T-cell (primary cell): ENCODE data around the gene MAPK8. TPM values are rescaled to one million over a fixed set of nuclear protein-coding genes. Genes with fewer than 3 reads are reported as not detected.

Source experiments
- ATAC-seq, 4 experiments: fragments of 200-7000 bp in 3 of 4; fragments of 150-1000 bp in 1 of 4; cut with Tn5 transposase; replicated peaks in 1 of 4; 1 replicate in 3 of 4; 2 replicates in 1 of 4; pipeline ENCODE4 v1.10.0; 2021; ENCODE audit warnings: moderate library complexity in 3 of 4, mild to moderate bottlenecking in 2 of 4, moderate number of reproducible peaks in 1 of 4
- CTCF ChIA-PET, 2 donors: fragments of 300-600 bp; sonication (Branson Sonifier 250); formaldehyde crosslinking; loops; one replicate each; lab custom pipeline; 2022; ENCODE audit warnings: antibody characterized with exemption in 2 of 2; lab: Charles Lee
- POLR2A ChIA-PET, 2 donors: fragments of 300-600 bp; sonication (Branson Sonifier 250); formaldehyde crosslinking; loops; one replicate each; lab custom pipeline; 2022; ENCODE audit warnings: antibody characterized with exemption in 2 of 2; lab: Charles Lee
- DNase-seq, 35 experiments: peaks; one replicate each; pipeline versions ENCODE4 v3.0.0 to v3.0.0-alpha.2; 2013 to 2023
- H3K27ac ChIP-seq: one replicate; pipeline ENCODE4 v1.5.1; 2013; ENCODE audit warnings: low read length
- H3K27me3 ChIP-seq, 2 experiments: replicated peaks in 1 of 2; 1 replicate in 1 of 2; 2 replicates in 1 of 2; pipeline versions ENCODE4 v1.6.1 to v1.7.0; 2013; ENCODE audit warnings: low read length in 1 of 2, mixed read lengths in 1 of 2; ENCODE audit not compliant: control insufficient read depth in 2 of 2, insufficient read depth in 2 of 2; ENCODE audit errors: extremely low read depth in 1 of 2
- H3K36me3 ChIP-seq, 2 donors: 1 replicate in 1 of 2; 2 replicates in 1 of 2; pipeline versions ENCODE4 v1.6.1 to v1.7.0; 2013; ENCODE audit warnings: low read length in 1 of 2; ENCODE audit not compliant: control insufficient read depth in 2 of 2, insufficient read depth in 1 of 2; ENCODE audit errors: extremely low read depth in 1 of 2
- H3K4me1 ChIP-seq, 2 experiments: 1 replicate in 1 of 2; 2 replicates in 1 of 2; pipeline versions ENCODE4 v1.6.1 to v1.7.0; 2013; ENCODE audit warnings: low read length in 2 of 2, mixed read lengths in 1 of 2; ENCODE audit not compliant: insufficient read depth in 2 of 2, control insufficient read depth in 1 of 2; ENCODE audit errors: extremely low read depth in 1 of 2
- H3K4me3 ChIP-seq, 2 donors: 1 replicate in 1 of 2; 2 replicates in 1 of 2; pipeline versions ENCODE4 v1.5.1 to v1.7.0; 2013; ENCODE audit warnings: mild to moderate bottlenecking in 2 of 2, low read length in 1 of 2, moderate library complexity in 1 of 2; ENCODE audit not compliant: control insufficient read depth in 1 of 2; ENCODE audit errors: extremely low read depth in 1 of 2
- H3K9me3 ChIP-seq: 2 replicates; pipeline ENCODE4 v1.7.0; 2013
- H3K27ac Mint-ChIP-seq, 2 donors: one replicate each; pipeline ENCODE4 v1.8.0; 2020 to 2021; ENCODE audit warnings: mild to moderate bottlenecking in 2 of 2, mixed read lengths in 2 of 2
- H3K27me3 Mint-ChIP-seq, 2 donors: one replicate each; pipeline ENCODE4 v1.8.0; 2021 to 2022; ENCODE audit warnings: mixed read lengths in 2 of 2
- H3K36me3 Mint-ChIP-seq: one replicate; pipeline ENCODE4 v1.8.0; 2021; ENCODE audit warnings: mixed read lengths
- H3K4me1 Mint-ChIP-seq, 3 donors: one replicate each; pipeline ENCODE4 v1.8.0; 2020 to 2022; ENCODE audit warnings: mixed read lengths in 3 of 3, mild to moderate bottlenecking in 1 of 3
- H3K4me3 Mint-ChIP-seq, 3 donors: one replicate each; pipeline ENCODE4 v1.8.0; 2020 to 2022; ENCODE audit warnings: mild to moderate bottlenecking in 3 of 3, mixed read lengths in 3 of 3, moderate library complexity in 3 of 3
- H3K9me3 Mint-ChIP-seq, 3 donors: one replicate each; pipeline ENCODE4 v1.8.0; 2020 to 2022; ENCODE audit warnings: mixed read lengths in 3 of 3
- WGBS: methylation state at CpG from one replicate; pipeline ENCODE4 v1.1.5; 2013; ENCODE audit warnings: missing lambda C conversion rate; ENCODE audit not compliant: insufficient coverage; 5-methylcytosine and 5-hydroxymethylcytosine counted together
- total RNA-seq, 35 experiments: library from RNA in 6 of 35; stranded (reverse) in 6 of 35; fragments of 120-200 nt in 1 of 35; gene quantifications; one replicate each; pipeline versions ENCODE4 v1.2.1 to v1.2.4 and lab custom pipeline; 2013 to 2026

The MAPK8 gene
- total RNA-seq, 5 donors from 2014 or later (not counting 1 experiment from before 2014, with no cell fraction given) = 35.7 to 49.7 (median 42.4) TPM

GRCh38 chr10:48406658-48407057 is 100.2 kb downstream of the MAPK8 start:
- no peaks in the 10 kb centered on the region for H3K27me3 ChIP-seq
- Mint-ChIP-seq H3K4me1 (no peaks in the 10 kb centered on the region), H3K27ac (no peak overlapping the region), H3K4me3 (no peak overlapping the region), H3K27me3 (no peaks in the 10 kb centered on the region), H3K9me3 (no peaks in the 10 kb centered on the region), H3K36me3 (peaks cover 15% of the 10 kb centered on the region)
- ATAC-seq (no peak), DNase-seq (no peak)
- CTCF ChIA-PET = no interaction called here
- H3K9me3 ChIP-seq = peaks cover 4% of the 10 kb centered on the region
- peaks cover 0 to 37% of the 10 kb centered on the region in 2 donors for H3K36me3 ChIP-seq
- no peak overlapping the region for H3K4me3 ChIP-seq
- WGBS = 88% methylated on average over 2 of the region's 4 CpGs
- H3K27ac ChIP-seq = no peak overlapping the region
- POLR2A ChIA-PET = no interaction called here
- no peaks in the 10 kb centered on the region for H3K4me1 ChIP-seq

DNA sequence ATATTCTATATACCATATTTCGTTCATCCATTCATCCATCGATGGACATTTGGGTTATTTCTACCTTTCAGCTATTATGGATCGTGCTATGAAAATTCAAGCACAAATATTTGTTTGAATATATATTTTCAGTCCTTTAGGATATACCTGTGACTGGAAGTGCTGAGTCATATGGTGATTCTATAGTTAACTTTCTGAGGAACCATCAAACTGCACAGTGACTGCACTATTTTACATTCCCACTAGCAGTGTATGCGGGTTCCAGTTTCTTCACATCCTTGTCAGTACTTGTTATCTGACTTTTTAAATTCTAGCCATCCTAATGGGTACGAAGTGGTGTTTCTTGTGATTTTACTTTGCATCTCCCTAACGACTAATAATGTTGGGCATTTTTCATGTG is 104.0 kb downstream of the MAPK8 start:
- WGBS = 100% methylated on average over 1 of the region's 6 CpGs
- Histone ChIP-seq H3K4me3 (no peak overlapping the region), H3K27ac (no peak overlapping the region), H3K4me1 (peaks cover 0 to 2% of the 10 kb centered on the region in 2 experiments), H3K36me3 (peaks cover 0 to 40% of the 10 kb centered on the region in 2 donors), H3K9me3 (peaks cover 4% of the 10 kb centered on the region), H3K27me3 (no peaks in the 10 kb centered on the region)
- Mint-ChIP-seq H3K27me3 (no peaks in the 10 kb centered on the region), H3K36me3 (peaks cover 39% of the 10 kb centered on the region), H3K4me1 (peaks cover 0 to 13% (median 0%) of the 10 kb centered on the region in 3 donors), H3K4me3 (no peak overlapping the region), H3K27ac (no peak overlapping the region), H3K9me3 (peaks cover 5 to 11% (median 11%) of the 10 kb centered on the region in 3 donors)
- DNase-seq (no peak), ATAC-seq (no peak)
- ChIA-PET POLR2A (no interaction called here), CTCF (no interaction called here)

GRCh38 chr10:48411510-48411909 is 105.0 kb downstream of the MAPK8 start:
- no peak overlapping the region for H3K27ac ChIP-seq
- ChIA-PET CTCF (no interaction called here), POLR2A (no interaction called here)
- no peak overlapping the region for H3K4me3 Mint-ChIP-seq
- H3K4me1 Mint-ChIP-seq = peaks cover 0 to 13% (median 0%) of the 10 kb centered on the region in 3 donors
- H3K9me3 ChIP-seq = peaks cover 4% of the 10 kb centered on the region
- DNase-seq (no peak), ATAC-seq (no peak)
- peaks cover 40% of the 10 kb centered on the region for H3K36me3 Mint-ChIP-seq
- peaks cover 4 to 37% of the 10 kb centered on the region in 2 donors for H3K36me3 ChIP-seq
- H3K4me3 ChIP-seq = no peak overlapping the region
- peaks cover 0 to 2% of the 10 kb centered on the region in 2 experiments for H3K4me1 ChIP-seq
- no peaks in the 10 kb centered on the region for H3K27me3 Mint-ChIP-seq
- no peak overlapping the region for H3K27ac Mint-ChIP-seq
- no CpG with 5 or more reads among the region's 2 CpGs for WGBS
- peaks cover 5 to 11% (median 11%) of the 10 kb centered on the region in 3 donors for H3K9me3 Mint-ChIP-seq
- no peaks in the 10 kb centered on the region for H3K27me3 ChIP-seq

- Mint-ChIP-seq H3K9me3 (peaks cover 5 to 11% (median 11%) of the 10 kb centered on the region in 3 donors), H3K4me1 (peaks cover 0 to 13% (median 0%) of the 10 kb centered on the region in 3 donors), H3K36me3 (peaks cover 40% of the 10 kb centered on the region), H3K4me3 (no peak overlapping the region), H3K27me3 (no peaks in the 10 kb centered on the region), H3K27ac (no peak overlapping the region)
- DNase-seq (no peak), ATAC-seq (no peak)
- Histone ChIP-seq H3K4me3 (no peak overlapping the region), H3K4me1 (peaks cover 0 to 2% of the 10 kb centered on the region in 2 experiments), H3K9me3 (peaks cover 4% of the 10 kb centered on the region), H3K27ac (no peak overlapping the region), H3K36me3 (peaks cover 4 to 32% of the 10 kb centered on the region in 2 donors), H3K27me3 (no peaks in the 10 kb centered on the region)
- ChIA-PET POLR2A (interaction anchor here in 1 of 2 donors (0.6 kb wide), 1 partner anchor 1114 kb away, joined by 3 read pairs; no protein-coding TSS in a partner anchor), CTCF (no interaction called here)
- no CpG with 5 or more reads among the region's 3 CpGs for WGBS
These were observed 105.6 kb downstream of the MAPK8 start for GRCh38 chr10:48412081-48412480.

DNA sequence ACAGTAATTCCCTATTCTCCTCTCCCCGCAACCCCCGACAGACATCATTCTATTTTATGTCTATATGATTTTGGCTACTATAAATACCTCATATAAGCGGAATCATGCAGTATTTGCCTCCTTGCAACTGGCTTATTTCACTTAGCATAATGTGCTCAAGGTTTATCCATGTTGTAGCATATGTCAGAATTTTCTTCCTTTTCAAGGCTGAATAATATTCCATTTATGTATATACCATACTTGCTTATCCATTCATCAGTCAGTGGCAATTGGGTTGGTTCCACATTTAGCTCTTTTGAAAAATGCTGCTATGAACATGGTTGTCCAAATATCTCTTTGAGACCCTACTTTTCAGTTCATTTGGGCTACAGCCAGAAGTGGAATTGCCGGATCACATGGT is 106.5 kb downstream of the MAPK8 start:
- H3K27me3 Mint-ChIP-seq = no peaks in the 10 kb centered on the region
- CTCF ChIA-PET = no interaction called here
- 100% methylated on average over 1 of the region's 4 CpGs for WGBS

DNA sequence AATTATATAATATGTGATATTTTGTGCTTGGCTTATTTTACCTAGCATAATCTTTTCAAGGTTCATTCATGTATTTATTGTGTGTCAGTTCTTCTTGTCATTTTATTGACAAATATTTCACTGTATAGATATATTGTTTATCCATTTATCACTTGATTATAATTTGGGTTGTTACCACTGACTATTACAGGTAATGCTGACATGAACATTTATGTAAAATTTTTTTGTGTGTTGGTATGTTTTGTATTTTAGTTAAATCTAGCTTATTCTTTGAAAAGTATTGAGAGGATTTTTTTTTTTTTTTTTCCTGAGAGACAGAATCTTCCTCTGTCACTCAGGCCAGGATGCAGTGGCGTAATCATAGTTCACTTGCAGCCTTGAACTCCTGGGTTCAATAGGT is 107.7 kb downstream of the MAPK8 start:
- Histone ChIP-seq H3K27me3 (no peaks in the 10 kb centered on the region), H3K27ac (no peak overlapping the region), H3K4me1 (peaks cover 0 to 2% of the 10 kb centered on the region in 2 experiments), H3K9me3 (peaks cover 4% of the 10 kb centered on the region), H3K36me3 (peaks cover 4 to 25% of the 10 kb centered on the region in 2 donors), H3K4me3 (no peak overlapping the region)
- CTCF ChIA-PET = no interaction called here
- DNase-seq = no peak
- no peak overlapping the region for H3K27ac Mint-ChIP-seq
- ATAC-seq = no peak
- H3K27me3 Mint-ChIP-seq = no peaks in the 10 kb centered on the region
- peaks cover 44% of the 10 kb centered on the region for H3K36me3 Mint-ChIP-seq
- no peak overlapping the region for H3K4me3 Mint-ChIP-seq
- peaks cover 5 to 11% (median 11%) of the 10 kb centered on the region in 3 donors for H3K9me3 Mint-ChIP-seq
- POLR2A ChIA-PET = no interaction called here
- peaks cover 0 to 13% (median 0%) of the 10 kb centered on the region in 3 donors for H3K4me1 Mint-ChIP-seq
- WGBS = no CpG with 5 or more reads among the region's 1 CpG

More for the DNA sequence above, 106.5 kb downstream of the MAPK8 start:
- H3K36me3 ChIP-seq = peaks cover 4 to 30% of the 10 kb centered on the region in 2 donors
- no peak overlapping the region for H3K4me3 ChIP-seq
- no peak overlapping the region for H3K27ac ChIP-seq
- peaks cover 0 to 2% of the 10 kb centered on the region in 2 experiments for H3K4me1 ChIP-seq
- Mint-ChIP-seq H3K9me3 (peaks cover 5 to 11% (median 11%) of the 10 kb centered on the region in 3 donors), H3K4me1 (peaks cover 0 to 13% (median 0%) of the 10 kb centered on the region in 3 donors), H3K4me3 (no peak overlapping the region), H3K36me3 (peaks cover 43% of the 10 kb centered on the region), H3K27ac (no peak overlapping the region)
- no peaks in the 10 kb centered on the region for H3K27me3 ChIP-seq
- POLR2A ChIA-PET = no interaction called here
- H3K9me3 ChIP-seq = peaks cover 4% of the 10 kb centered on the region
- DNase-seq (no peak), ATAC-seq (no peak)
